ENCODE results near the gene COX6B2. TPM values are rescaled to one million over a fixed set of nuclear protein-coding genes. Genes with fewer than 3 reads are reported as not detected.

COX6B2 gene
- total RNA-seq, 1 experiment from 2014 or later = 5.6 TPM

DNA sequence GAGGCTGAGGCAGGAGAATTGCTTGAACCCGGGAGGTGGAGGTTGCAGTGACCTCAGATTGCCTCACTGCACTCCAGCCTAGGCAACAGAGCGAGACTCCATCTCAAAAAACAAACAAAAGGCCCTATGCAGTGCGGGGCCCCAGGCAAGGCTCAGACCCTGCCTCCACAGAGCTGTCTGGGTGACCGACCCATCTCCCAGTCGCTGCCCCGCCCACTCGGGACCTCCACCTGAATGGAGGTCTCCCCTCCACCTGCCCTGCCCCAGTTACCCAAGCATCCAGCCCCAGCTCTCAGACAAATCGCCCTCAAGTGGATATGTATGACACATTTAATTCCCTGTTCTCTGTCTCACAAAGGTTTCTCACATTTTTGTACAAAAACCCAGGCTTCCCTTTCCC is 10.7 kb upstream of the COX6B2 start:
- H3K27me3 ChIP-seq (ENCODE audit: control insufficient read depth, insufficient read depth, low read length) = no peaks in the 10 kb centered on the region
- POLR2A ChIA-PET = no interaction called here
- intact Hi-C loops (cut with micrococcal nuclease; ENCODE audit: unreplicated experiment) = no loop called here
- no TSS peak for BruUV-seq (replicated peaks)
- no peak overlapping the region for H3K4me3 ChIP-seq (ENCODE audit: low read depth in 2 of 2, low read length in 2 of 2)
- no peak overlapping the region for H3K27ac ChIP-seq (ENCODE audit: low read length)
- CTCF ChIA-PET = interaction anchor here (0.6 kb wide), 1 partner anchor 57 kb away, joined by 6 read pairs; no protein-coding TSS in a partner anchor
- H3K36me3 ChIP-seq (ENCODE audit: control insufficient read depth, insufficient read depth, low read length) = no peaks in the 10 kb centered on the region
- TF ChIP-seq TCF7L2 (IDR thresholded peaks at IDR 0.05; ENCODE audit: low read depth, low read length) (no peak), CTCF (IDR thresholded peaks at IDR 0.05) (no peak), POLR2AphosphoS5 (IDR thresholded peaks at IDR 0.05; ENCODE audit: low read depth, low read length) (no peak), SIN3A (IDR thresholded peaks at IDR 0.05; ENCODE audit: borderline replicate concordance, insufficient read depth, low read depth, low read length) (no peak)
- TF ChIP-seq, protein P1, sequence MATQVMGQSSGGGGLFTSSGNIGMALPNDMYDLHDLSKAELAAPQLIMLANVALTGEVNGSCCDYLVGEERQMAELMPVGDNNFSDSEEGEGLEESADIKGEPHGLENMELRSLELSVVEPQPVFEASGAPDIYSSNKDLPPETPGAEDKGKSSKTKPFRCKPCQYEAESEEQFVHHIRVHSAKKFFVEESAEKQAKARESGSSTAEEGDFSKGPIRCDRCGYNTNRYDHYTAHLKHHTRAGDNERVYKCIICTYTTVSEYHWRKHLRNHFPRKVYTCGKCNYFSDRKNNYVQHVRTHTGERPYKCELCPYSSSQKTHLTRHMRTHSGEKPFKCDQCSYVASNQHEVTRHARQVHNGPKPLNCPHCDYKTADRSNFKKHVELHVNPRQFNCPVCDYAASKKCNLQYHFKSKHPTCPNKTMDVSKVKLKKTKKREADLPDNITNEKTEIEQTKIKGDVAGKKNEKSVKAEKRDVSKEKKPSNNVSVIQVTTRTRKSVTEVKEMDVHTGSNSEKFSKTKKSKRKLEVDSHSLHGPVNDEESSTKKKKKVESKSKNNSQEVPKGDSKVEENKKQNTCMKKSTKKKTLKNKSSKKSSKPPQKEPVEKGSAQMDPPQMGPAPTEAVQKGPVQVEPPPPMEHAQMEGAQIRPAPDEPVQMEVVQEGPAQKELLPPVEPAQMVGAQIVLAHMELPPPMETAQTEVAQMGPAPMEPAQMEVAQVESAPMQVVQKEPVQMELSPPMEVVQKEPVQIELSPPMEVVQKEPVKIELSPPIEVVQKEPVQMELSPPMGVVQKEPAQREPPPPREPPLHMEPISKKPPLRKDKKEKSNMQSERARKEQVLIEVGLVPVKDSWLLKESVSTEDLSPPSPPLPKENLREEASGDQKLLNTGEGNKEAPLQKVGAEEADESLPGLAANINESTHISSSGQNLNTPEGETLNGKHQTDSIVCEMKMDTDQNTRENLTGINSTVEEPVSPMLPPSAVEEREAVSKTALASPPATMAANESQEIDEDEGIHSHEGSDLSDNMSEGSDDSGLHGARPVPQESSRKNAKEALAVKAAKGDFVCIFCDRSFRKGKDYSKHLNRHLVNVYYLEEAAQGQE (IDR thresholded peaks at IDR 0.05; ENCODE audit: insufficient read depth in 1 of 2, low read depth in 2 of 2, low read length in 1 of 2) = no peak
- H3K9me3 ChIP-seq (ENCODE audit: control insufficient read depth, insufficient read depth, low read depth, low read length) = no peaks in the 10 kb centered on the region
- no peak for ATAC-seq
- no peak for DNase-seq (ENCODE audit: low read depth, low spot score)
- in situ Hi-C loops (cut with HindIII; ENCODE audit: low pct_unique_long_range_greater_than_20kb, low sequenced_read_pairs) = no loop called here
- H3K4me1 ChIP-seq (ENCODE audit: control insufficient read depth, insufficient read depth, low read length) = peaks cover 8% of the 10 kb centered on the region

DNA sequence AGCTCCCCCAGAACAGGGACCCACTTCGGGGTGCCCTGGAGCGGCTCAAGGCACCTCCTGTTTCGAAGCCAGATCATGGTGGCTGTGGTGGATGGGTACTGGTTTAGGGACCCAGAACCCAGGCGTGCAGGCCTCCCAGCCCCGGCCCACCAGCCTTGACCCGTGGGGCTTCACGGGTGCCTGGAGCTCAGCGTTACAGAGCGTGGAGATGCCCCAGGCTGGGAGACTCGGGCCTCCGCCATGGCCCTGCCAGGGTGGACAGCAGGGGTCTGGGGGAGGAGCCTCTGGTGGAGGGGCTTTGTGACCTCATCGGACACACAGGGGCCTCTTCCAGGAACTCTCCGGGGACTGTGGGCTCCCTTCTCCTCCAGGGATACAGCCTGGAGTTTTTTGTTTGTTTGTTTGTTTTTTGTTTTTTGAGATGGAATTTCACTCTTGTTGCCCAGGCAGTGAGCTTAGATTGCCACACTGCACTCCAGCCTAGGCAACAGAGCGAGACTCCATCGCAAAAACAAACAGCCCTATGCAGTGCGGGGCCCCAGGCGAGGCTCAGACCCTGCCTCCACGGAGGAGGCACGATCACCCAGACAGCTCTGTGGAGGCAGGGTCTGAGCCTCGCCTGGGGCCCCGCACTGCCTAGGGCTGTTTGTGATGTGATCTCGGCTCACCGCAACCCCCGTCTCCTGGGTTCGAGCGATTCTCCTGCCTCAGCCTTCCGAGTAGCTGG is 8.6 kb upstream of the COX6B2 start, which contains the start of gene GARIN5B:
GARIN5B (minus strand) TSS at position 271 of the 727 bp plus-strand sequence; CDS start at position 77, 194 bp downstream.
- H3K27ac ChIP-seq (ENCODE audit: low read length) = no peak within 1 kb of the TSS; the same call in 1 of the 2 replicates
- H3K9me3 ChIP-seq (ENCODE audit: control insufficient read depth, insufficient read depth, low read depth, low read length) = no peaks in the 10 kb centered on the region
- ATAC-seq (peak; percentile 35; the same call in 1 of the 2 replicates), DNase-seq (ENCODE audit: low read depth, low spot score) (no peak)
- POLR2A ChIA-PET = no interaction called here
- TF ChIP-seq TCF7L2 (IDR thresholded peaks at IDR 0.05; ENCODE audit: low read depth, low read length) = no peak
- H3K36me3 ChIP-seq (ENCODE audit: control insufficient read depth, insufficient read depth, low read length) = no peaks in the 10 kb centered on the region
- no peak within 1 kb of the TSS for H3K4me3 ChIP-seq (ENCODE audit: low read depth in 2 of 2, low read length in 2 of 2)
- in situ Hi-C loops (cut with HindIII; ENCODE audit: low pct_unique_long_range_greater_than_20kb, low sequenced_read_pairs) = no loop called here
- no TSS peak for BruUV-seq (replicated peaks)
- CTCF ChIA-PET = no interaction called here
- H3K4me1 ChIP-seq (ENCODE audit: control insufficient read depth, insufficient read depth, low read length) = peaks cover 5% of the 10 kb centered on the region; the same call in 1 of the 2 replicates
- intact Hi-C loops (cut with micrococcal nuclease; ENCODE audit: unreplicated experiment) = no loop called here
- no peaks in the 10 kb centered on the region for H3K27me3 ChIP-seq (ENCODE audit: control insufficient read depth, insufficient read depth, low read length)

Measured in Panc1 (cell line).